Uterine smooth muscle cell (primary cell): ENCODE data around the gene SLC25A51. TPM values are rescaled to one million over a fixed set of nuclear protein-coding genes. Genes with fewer than 3 reads are reported as not detected.

Experiments
- total RNA-seq: library from RNA; depleted of rRNA; stranded (reverse); fragments of >200 nt; gene quantifications from 2 replicates; pipeline ENCODE4 v1.2.3, GENCODE V29; 2014

SLC25A51 gene, protein sequence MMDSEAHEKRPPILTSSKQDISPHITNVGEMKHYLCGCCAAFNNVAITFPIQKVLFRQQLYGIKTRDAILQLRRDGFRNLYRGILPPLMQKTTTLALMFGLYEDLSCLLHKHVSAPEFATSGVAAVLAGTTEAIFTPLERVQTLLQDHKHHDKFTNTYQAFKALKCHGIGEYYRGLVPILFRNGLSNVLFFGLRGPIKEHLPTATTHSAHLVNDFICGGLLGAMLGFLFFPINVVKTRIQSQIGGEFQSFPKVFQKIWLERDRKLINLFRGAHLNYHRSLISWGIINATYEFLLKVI
- 60.8 and 70.1 TPM in 2 replicates for total RNA-seq

DNA sequence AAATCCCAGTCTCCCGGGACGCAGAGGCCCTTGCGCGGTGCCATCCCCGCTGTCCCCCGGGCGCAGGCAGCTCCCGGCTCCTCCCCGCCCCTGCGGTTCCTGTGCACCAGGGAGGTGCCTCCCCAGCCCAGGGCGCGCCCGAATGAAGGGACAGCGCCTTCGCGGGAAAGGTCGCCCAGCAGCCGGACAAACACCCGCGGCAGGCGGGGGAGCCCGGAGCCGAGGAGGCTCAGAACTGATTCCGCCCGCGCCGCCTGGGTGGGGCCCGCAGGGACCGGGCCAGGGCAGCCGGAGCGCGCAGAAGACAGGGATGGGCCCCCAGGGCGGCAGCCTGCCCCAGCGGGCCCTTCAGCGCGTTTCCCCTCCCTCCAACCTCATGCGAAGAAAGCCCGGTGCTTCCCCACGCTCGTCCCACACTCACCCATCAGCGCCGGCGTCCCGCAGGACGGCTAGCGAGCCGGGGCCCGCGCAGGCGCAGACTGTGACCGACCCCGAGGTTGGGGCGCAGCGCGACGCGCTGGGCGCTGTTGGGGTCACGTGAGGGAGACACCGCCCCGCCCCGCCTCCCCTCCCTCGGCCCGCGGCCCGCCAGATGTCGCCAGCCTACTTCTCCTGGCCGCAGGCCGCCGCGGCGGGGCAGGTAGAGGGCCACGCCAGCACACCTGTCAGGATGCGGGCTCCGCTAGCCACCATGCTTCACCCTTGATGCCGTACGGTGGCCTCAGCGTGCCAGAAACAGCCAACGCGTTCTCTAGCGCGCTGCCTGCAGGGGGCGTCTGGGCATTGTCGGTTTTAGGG lies at the start of gene SLC25A51:
Gene SLC25A51, minus strand, starts transcription at position 481 of the 798 bp plus-strand sequence. CDS start 15,577 bp downstream, outside the sequence.

Other genes starting within 250 kb of the SLC25A51 start
- gene TRMT10B, start 150.3 kb downstream of the SLC25A51 start, total RNA-seq: 4.2 TPM in 2 replicates
- gene EXOSC3, start 119.1 kb downstream of the SLC25A51 start, total RNA-seq: 34.4 and 58.8 TPM in 2 replicates
- 26.9 and 28.1 TPM in 2 replicates for gene DCAF10, start 103.3 kb downstream of the SLC25A51 start, total RNA-seq
- 12.9 and 17.4 TPM in 2 replicates for gene SHB, start 165.1 kb upstream of the SLC25A51 start, total RNA-seq